Measurements from ENCODE around the gene MGAT4B.

DNA sequence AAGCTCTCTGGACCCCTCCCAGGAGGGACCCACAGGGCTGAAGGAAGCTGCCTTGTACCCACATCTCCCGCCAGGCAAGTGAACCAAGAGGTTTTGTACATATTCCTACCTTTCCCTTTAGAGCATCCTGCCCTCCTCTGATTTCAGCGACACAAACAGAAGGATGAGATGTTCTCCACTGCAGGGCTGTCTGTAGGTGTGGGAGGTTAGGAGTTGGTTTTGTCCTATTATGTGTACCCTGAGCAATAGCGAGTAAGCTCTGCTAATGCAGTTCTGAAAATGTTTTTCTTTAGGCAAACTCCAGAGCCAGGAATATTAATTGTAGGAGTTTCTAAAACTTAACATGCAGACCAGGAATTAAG, 27.0 kb upstream of the MGAT4B start:
- TF ChIP-seq, protein P1, sequence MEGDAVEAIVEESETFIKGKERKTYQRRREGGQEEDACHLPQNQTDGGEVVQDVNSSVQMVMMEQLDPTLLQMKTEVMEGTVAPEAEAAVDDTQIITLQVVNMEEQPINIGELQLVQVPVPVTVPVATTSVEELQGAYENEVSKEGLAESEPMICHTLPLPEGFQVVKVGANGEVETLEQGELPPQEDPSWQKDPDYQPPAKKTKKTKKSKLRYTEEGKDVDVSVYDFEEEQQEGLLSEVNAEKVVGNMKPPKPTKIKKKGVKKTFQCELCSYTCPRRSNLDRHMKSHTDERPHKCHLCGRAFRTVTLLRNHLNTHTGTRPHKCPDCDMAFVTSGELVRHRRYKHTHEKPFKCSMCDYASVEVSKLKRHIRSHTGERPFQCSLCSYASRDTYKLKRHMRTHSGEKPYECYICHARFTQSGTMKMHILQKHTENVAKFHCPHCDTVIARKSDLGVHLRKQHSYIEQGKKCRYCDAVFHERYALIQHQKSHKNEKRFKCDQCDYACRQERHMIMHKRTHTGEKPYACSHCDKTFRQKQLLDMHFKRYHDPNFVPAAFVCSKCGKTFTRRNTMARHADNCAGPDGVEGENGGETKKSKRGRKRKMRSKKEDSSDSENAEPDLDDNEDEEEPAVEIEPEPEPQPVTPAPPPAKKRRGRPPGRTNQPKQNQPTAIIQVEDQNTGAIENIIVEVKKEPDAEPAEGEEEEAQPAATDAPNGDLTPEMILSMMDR (IDR thresholded peaks at IDR 0.05; ENCODE audit: insufficient read depth, low read depth, low read length) = no peak
- TF ChIP-seq EZH2 (IDR thresholded peaks at IDR 0.05; ENCODE audit: insufficient read depth, low read length) = no peak
